Mammary epithelial cell (primary cell): ENCODE data around the gene TOMM70.

Experiments used
- EZH2 ChIP-seq: IDR thresholded peaks from 2 replicates; pipeline ENCODE4 v1.6.1; 2012; ENCODE audit warnings: low read length, inconsistent platforms, borderline replicate concordance
- TF ChIP-seq, protein P1 (sequence below), 2 donors: IDR thresholded peaks in 1 of 2; conservative IDR thresholded peaks in 1 of 2; 2 replicates each; pipeline ENCODE4 v1.5.1; 2011 to 2012; ENCODE audit warnings: inconsistent platforms in 2 of 2, low read length in 2 of 2, mild to moderate bottlenecking in 2 of 2, control low read depth in 1 of 2, low read depth in 1 of 2; ENCODE audit not compliant: insufficient read depth in 1 of 2; ENCODE audit errors: extremely low read depth in 1 of 2

DNA sequence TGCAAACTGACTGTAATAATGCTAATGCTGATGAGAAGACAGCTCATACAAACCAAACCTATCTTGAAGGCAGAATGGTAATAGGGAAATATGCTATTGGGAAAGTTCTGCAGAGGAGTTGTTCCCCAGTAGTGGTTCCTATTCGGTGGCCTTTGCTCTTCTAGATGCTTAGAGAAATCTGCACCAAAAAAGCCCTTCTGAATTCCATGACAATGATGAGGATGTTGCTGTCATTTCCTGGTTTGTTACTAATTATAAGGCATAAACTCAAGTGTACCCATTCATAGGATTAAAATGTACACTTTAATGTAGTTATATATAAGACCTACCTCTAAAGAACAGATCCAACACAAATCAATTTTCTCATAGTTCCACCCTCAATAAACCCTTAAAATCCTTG is 30.1 kb downstream of the TOMM70 start:
- TF ChIP-seq, protein P1, sequence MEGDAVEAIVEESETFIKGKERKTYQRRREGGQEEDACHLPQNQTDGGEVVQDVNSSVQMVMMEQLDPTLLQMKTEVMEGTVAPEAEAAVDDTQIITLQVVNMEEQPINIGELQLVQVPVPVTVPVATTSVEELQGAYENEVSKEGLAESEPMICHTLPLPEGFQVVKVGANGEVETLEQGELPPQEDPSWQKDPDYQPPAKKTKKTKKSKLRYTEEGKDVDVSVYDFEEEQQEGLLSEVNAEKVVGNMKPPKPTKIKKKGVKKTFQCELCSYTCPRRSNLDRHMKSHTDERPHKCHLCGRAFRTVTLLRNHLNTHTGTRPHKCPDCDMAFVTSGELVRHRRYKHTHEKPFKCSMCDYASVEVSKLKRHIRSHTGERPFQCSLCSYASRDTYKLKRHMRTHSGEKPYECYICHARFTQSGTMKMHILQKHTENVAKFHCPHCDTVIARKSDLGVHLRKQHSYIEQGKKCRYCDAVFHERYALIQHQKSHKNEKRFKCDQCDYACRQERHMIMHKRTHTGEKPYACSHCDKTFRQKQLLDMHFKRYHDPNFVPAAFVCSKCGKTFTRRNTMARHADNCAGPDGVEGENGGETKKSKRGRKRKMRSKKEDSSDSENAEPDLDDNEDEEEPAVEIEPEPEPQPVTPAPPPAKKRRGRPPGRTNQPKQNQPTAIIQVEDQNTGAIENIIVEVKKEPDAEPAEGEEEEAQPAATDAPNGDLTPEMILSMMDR (conservative IDR thresholded peaks at IDR 0.05 in 1 of 2, IDR thresholded peaks at IDR 0.05 in 1 of 2; ENCODE audit: extremely low read depth in 1 of 2, insufficient read depth in 1 of 2, low read depth in 1 of 2, low read length in 2 of 2): no peak
- TF ChIP-seq EZH2: no peak
